Mesendoderm (in vitro differentiated cells): Measurements from ENCODE around the gene DNAH5.

Experiments used
- DNase-seq: peaks from one replicate; pipeline ENCODE4 v3.0.0; 2013
- H2AK5ac ChIP-seq: 2 replicates; pipeline ENCODE4 v1.6.1; 2013; ENCODE audit warnings: low read length, inconsistent platforms
- H2BK120ac ChIP-seq: 2 replicates; pipeline ENCODE4 v1.6.1; 2013; ENCODE audit warnings: low read depth, mild to moderate bottlenecking, low read length, moderate library complexity, mixed read lengths
- H2BK15ac ChIP-seq: replicated peaks from 2 replicates; pipeline ENCODE4 v1.6.1; 2013; ENCODE audit warnings: low read depth, mild to moderate bottlenecking, moderate library complexity
- H2BK5ac ChIP-seq: 2 replicates; pipeline ENCODE4 v1.6.1; 2013; ENCODE audit warnings: low read length, inconsistent platforms
- H3K18ac ChIP-seq: 2 replicates; pipeline ENCODE4 v1.6.1; 2013; ENCODE audit warnings: mild to moderate bottlenecking, low read length, mixed read lengths
- H3K23ac ChIP-seq: one replicate; pipeline ENCODE4 v1.6.1; 2013; ENCODE audit warnings: low read length
- H3K27ac ChIP-seq: 2 replicates; pipeline ENCODE4 v1.5.1; 2013; ENCODE audit warnings: low read depth, mild to moderate bottlenecking, inconsistent platforms, low read length, moderate library complexity
- H3K27me3 ChIP-seq: 2 replicates; pipeline ENCODE4 v1.6.1; 2013; ENCODE audit warnings: low read length, control low read depth, mild to moderate bottlenecking, inconsistent platforms; ENCODE audit not compliant: insufficient read depth, poor library complexity
- H3K36me3 ChIP-seq: 2 replicates; pipeline ENCODE4 v1.6.1; 2013; ENCODE audit warnings: low read length, inconsistent platforms; ENCODE audit not compliant: control insufficient read depth, insufficient read depth
- H3K4ac ChIP-seq: one replicate; pipeline ENCODE4 v1.6.1; 2013; ENCODE audit warnings: low read depth, mild to moderate bottlenecking, low read length, moderate library complexity
- H3K4me1 ChIP-seq: 2 replicates; pipeline ENCODE4 v1.6.1; 2013; ENCODE audit warnings: low read depth, low read length, inconsistent platforms; ENCODE audit not compliant: control insufficient read depth
- H3K4me2 ChIP-seq: 2 replicates; pipeline ENCODE4 v1.6.1; 2013; ENCODE audit warnings: low read length
- H3K4me3 ChIP-seq: 2 replicates; pipeline ENCODE4 v1.5.1; 2013; ENCODE audit warnings: mild to moderate bottlenecking, low read length
- H3K56ac ChIP-seq: one replicate; pipeline ENCODE4 v1.6.1; 2013; ENCODE audit warnings: low read length
- H3K79me1 ChIP-seq: 2 replicates; pipeline ENCODE4 v1.6.1; 2013; ENCODE audit warnings: low read length, inconsistent platforms
- H3K79me2 ChIP-seq: 2 replicates; pipeline ENCODE4 v1.6.1; 2013; ENCODE audit warnings: mild to moderate bottlenecking, low read length; ENCODE audit not compliant: control insufficient read depth, insufficient read depth
- H3K9ac ChIP-seq: 2 replicates; pipeline ENCODE4 v1.6.1; 2013; ENCODE audit warnings: low read length, inconsistent platforms
- H4K5ac ChIP-seq: one replicate; pipeline ENCODE4 v1.6.1; 2013; ENCODE audit warnings: low read length
- H4K8ac ChIP-seq: one replicate; pipeline ENCODE4 v1.6.1; 2013; ENCODE audit warnings: low read depth, mild to moderate bottlenecking, control low read depth, low read length, moderate library complexity
- WGBS: extraction: QIAGEN DNeasy Blood & Tissue Kit; methylation state at CpG from one replicate; pipeline ENCODE4 v1.1.7; 2013; ENCODE audit warnings: low lambda C conversion rate, missing lambda C conversion rate; ENCODE audit not compliant: insufficient coverage; ENCODE audit errors: extremely low coverage; 5-methylcytosine and 5-hydroxymethylcytosine counted together

DNAH5 gene

DNA sequence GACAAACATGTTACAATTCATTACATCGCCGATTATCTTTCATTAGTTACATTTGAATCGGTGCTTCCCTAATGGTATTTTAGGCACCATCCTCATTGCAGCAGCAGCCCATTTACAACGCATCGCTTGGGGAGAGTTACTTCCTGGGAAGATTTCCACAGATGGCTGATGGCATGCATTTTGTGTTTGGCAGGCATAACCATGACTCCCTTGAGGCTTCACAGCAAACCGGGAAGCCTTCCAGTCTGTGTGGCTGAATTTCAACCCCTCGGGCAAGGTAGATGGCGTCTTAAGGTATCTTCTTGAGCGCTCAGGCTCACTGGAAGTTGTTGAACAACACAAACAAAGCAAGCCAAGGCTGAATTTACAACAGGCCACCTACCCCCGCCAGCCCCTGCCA, 1.6 kb upstream of the DNAH5 start:
- no peak overlapping the region for H3K56ac ChIP-seq
- no peaks in the 10 kb centered on the region for H3K36me3 ChIP-seq
- no peak overlapping the region for H2BK120ac ChIP-seq
- no peak overlapping the region for H2BK15ac ChIP-seq
- no peak overlapping the region for H3K18ac ChIP-seq
- no peak overlapping the region for H3K4ac ChIP-seq
- no peak overlapping the region for H3K4me3 ChIP-seq
- WGBS, result no CpG with 5 or more reads among the region's 10 CpGs
- no peak overlapping the region for H2AK5ac ChIP-seq
- H3K79me1 ChIP-seq, result no peaks in the 10 kb centered on the region
- no peak overlapping the region for H2BK5ac ChIP-seq
- H4K8ac ChIP-seq, result no peak overlapping the region
- H4K5ac ChIP-seq, result no peak overlapping the region
- H3K23ac ChIP-seq, result no peak overlapping the region
- no peaks in the 10 kb centered on the region for H3K4me1 ChIP-seq
- no peak overlapping the region for H3K4me2 ChIP-seq
- H3K27me3 ChIP-seq, result no peaks in the 10 kb centered on the region
- peak; percentile 33 for DNase-seq
- H3K9ac ChIP-seq, result no peak overlapping the region
- H3K27ac ChIP-seq, result no peak overlapping the region
- no peaks in the 10 kb centered on the region for H3K79me2 ChIP-seq

DNA sequence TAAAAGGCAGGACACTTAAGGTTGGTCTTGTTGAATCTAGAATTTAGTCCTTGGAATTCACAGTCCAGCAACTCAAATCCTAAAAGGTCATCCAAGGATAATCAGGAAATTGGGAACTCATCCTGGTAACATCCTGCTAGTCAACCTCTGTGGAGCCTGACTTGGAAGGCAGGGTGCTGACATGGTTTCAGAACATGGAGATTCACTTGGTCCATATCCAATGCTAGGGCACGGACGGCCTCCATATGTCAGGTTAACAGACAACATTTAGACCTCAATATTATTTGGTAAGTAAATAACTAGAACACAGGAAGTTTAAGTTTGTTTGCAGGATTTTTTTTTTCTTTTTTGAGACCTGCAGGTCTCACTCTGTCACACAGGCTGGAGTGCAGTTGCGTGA, 783 bp upstream of the DNAH5 start:
- no peak overlapping the region for H3K23ac ChIP-seq
- no peak overlapping the region for H2BK15ac ChIP-seq
- H3K4ac ChIP-seq, result no peak overlapping the region
- H3K4me1 ChIP-seq, result no peaks in the 10 kb centered on the region
- no peak overlapping the region for H3K4me2 ChIP-seq
- no peak overlapping the region for H2BK5ac ChIP-seq
- WGBS, result no CpG with 5 or more reads among the region's 3 CpGs
- H3K4me3 ChIP-seq, result no peak overlapping the region
- H3K9ac ChIP-seq, result no peak overlapping the region
- no peak overlapping the region for H4K8ac ChIP-seq
- H3K79me2 ChIP-seq, result no peaks in the 10 kb centered on the region
- no peak overlapping the region for H3K27ac ChIP-seq
- no peak for DNase-seq
- no peak overlapping the region for H2BK120ac ChIP-seq
- no peak overlapping the region for H2AK5ac ChIP-seq
- no peaks in the 10 kb centered on the region for H3K36me3 ChIP-seq
- no peaks in the 10 kb centered on the region for H3K79me1 ChIP-seq
- H3K56ac ChIP-seq, result no peak overlapping the region
- no peak overlapping the region for H4K5ac ChIP-seq
- no peak overlapping the region for H3K18ac ChIP-seq
- no peaks in the 10 kb centered on the region for H3K27me3 ChIP-seq

DNA sequence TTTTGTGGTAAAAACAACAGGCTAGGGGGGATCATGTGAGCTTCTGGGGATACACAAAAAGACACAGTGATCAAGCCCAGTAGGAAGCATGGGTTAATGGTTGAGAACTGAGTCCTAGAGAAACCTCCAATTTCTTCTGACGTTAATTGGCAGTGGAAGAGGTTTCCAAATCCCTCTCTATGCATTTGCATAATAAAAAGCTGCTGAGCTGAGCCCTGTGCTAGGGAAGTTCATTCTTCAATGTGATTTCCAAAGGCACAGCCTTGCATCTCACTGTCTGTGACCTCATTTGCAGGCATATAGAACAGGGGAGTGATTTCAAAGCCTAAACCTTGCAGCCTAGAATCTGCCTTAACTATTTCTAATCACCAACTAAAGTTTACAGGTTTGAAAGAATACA, 812 bp downstream of the DNAH5 start:
- no peak overlapping the region for H3K27ac ChIP-seq
- H3K9ac ChIP-seq, result no peak overlapping the region
- no peak overlapping the region for H2BK120ac ChIP-seq
- H2BK5ac ChIP-seq, result no peak overlapping the region
- DNase-seq, result no peak
- H2AK5ac ChIP-seq, result no peak overlapping the region
- no peaks in the 10 kb centered on the region for H3K79me2 ChIP-seq
- H3K4ac ChIP-seq, result no peak overlapping the region
- no peak overlapping the region for H2BK15ac ChIP-seq
- no peak overlapping the region for H4K8ac ChIP-seq
- no peaks in the 10 kb centered on the region for H3K79me1 ChIP-seq
- WGBS, result no CpG with 5 or more reads among the region's 1 CpG
- H3K4me2 ChIP-seq, result no peak overlapping the region
- no peaks in the 10 kb centered on the region for H3K36me3 ChIP-seq
- H4K5ac ChIP-seq, result no peak overlapping the region
- no peak overlapping the region for H3K4me3 ChIP-seq
- H3K4me1 ChIP-seq, result peaks cover 2% of the 10 kb centered on the region
- H3K56ac ChIP-seq, result no peak overlapping the region
- no peak overlapping the region for H3K23ac ChIP-seq
- H3K27me3 ChIP-seq, result no peaks in the 10 kb centered on the region
- H3K18ac ChIP-seq, result no peak overlapping the region

- no CpG with 5 or more reads among the region's 3 CpGs for WGBS
Observed at GRCh38 chr5:13941468-13941867, 3.0 kb downstream of the DNAH5 start.

DNA sequence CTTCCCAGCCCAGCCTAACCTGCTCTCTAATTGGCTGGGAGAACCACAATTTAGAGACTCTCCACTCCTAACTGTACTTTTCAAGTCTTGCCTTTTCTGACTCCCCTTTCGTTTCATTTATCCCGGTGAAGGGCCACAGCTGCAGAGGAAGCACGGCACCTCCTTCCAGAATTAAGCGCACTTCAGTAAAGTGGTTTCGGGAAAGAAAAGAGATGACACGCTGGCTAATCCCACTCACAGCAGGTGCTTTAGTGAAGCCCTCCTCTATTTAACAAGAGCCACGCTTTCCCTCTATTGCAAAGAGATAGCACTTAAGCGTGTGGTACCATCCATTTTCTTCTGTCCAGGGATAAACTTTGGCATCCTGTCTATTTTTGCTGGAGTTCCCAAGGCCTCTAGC, 4.8 kb downstream of the DNAH5 start:
- WGBS, result no CpG with 5 or more reads among the region's 8 CpGs
- Histone ChIP-seq H4K8ac (no peak overlapping the region), H3K4me2 (no peak overlapping the region), H3K79me2 (no peaks in the 10 kb centered on the region), H2BK5ac (no peak overlapping the region), H3K9ac (no peak overlapping the region), H4K5ac (no peak overlapping the region), H3K4me1 (peaks cover 2% of the 10 kb centered on the region), H2BK120ac (no peak overlapping the region), H3K18ac (no peak overlapping the region), H3K79me1 (no peaks in the 10 kb centered on the region), H3K56ac (no peak overlapping the region), H2AK5ac (no peak overlapping the region), H3K27me3 (no peaks in the 10 kb centered on the region), H2BK15ac (no peak overlapping the region), H3K27ac (no peak overlapping the region), H3K4me3 (no peak overlapping the region), H3K23ac (no peak overlapping the region), H3K36me3 (no peaks in the 10 kb centered on the region), H3K4ac (no peak overlapping the region)
- DNase-seq, result no peak

More at GRCh38 chr5:13941468-13941867, 3.0 kb downstream of the DNAH5 start:
- no peak overlapping the region for H3K4me3 ChIP-seq
- H3K79me2 ChIP-seq, result no peaks in the 10 kb centered on the region
- peaks cover 2% of the 10 kb centered on the region for H3K4me1 ChIP-seq
- H3K9ac ChIP-seq, result no peak overlapping the region
- no peak overlapping the region for H2BK120ac ChIP-seq
- H3K27me3 ChIP-seq, result no peaks in the 10 kb centered on the region
- H3K18ac ChIP-seq, result no peak overlapping the region
- H3K4ac ChIP-seq, result no peak overlapping the region
- no peaks in the 10 kb centered on the region for H3K36me3 ChIP-seq
- no peak for DNase-seq
- H3K27ac ChIP-seq, result no peak overlapping the region
- no peaks in the 10 kb centered on the region for H3K79me1 ChIP-seq
- H2BK15ac ChIP-seq, result no peak overlapping the region
- H2BK5ac ChIP-seq, result no peak overlapping the region
- no peak overlapping the region for H4K5ac ChIP-seq
- no peak overlapping the region for H3K4me2 ChIP-seq
- no peak overlapping the region for H4K8ac ChIP-seq
- no peak overlapping the region for H3K56ac ChIP-seq
- no peak overlapping the region for H3K23ac ChIP-seq
- H2AK5ac ChIP-seq, result no peak overlapping the region

GRCh38 chr5:13934921-13935320, 9.6 kb downstream of the DNAH5 start:
- Histone ChIP-seq H4K8ac (no peak overlapping the region), H3K9ac (no peak overlapping the region), H3K79me2 (no peaks in the 10 kb centered on the region), H3K79me1 (no peaks in the 10 kb centered on the region), H2BK120ac (no peak overlapping the region), H2AK5ac (no peak overlapping the region), H3K23ac (no peak overlapping the region), H3K4me2 (no peak overlapping the region), H4K5ac (no peak overlapping the region), H3K18ac (no peak overlapping the region), H3K27me3 (no peaks in the 10 kb centered on the region), H3K4me3 (no peak overlapping the region), H3K36me3 (no peaks in the 10 kb centered on the region), H2BK15ac (no peak overlapping the region), H3K4me1 (peaks cover 2% of the 10 kb centered on the region), H3K56ac (no peak overlapping the region), H3K27ac (no peak overlapping the region), H3K4ac (no peak overlapping the region), H2BK5ac (no peak overlapping the region)
- WGBS, result no CpG with 5 or more reads among the region's 1 CpG
- DNase-seq, result no peak
